ENCODE data around the gene PXDN.

DNA sequence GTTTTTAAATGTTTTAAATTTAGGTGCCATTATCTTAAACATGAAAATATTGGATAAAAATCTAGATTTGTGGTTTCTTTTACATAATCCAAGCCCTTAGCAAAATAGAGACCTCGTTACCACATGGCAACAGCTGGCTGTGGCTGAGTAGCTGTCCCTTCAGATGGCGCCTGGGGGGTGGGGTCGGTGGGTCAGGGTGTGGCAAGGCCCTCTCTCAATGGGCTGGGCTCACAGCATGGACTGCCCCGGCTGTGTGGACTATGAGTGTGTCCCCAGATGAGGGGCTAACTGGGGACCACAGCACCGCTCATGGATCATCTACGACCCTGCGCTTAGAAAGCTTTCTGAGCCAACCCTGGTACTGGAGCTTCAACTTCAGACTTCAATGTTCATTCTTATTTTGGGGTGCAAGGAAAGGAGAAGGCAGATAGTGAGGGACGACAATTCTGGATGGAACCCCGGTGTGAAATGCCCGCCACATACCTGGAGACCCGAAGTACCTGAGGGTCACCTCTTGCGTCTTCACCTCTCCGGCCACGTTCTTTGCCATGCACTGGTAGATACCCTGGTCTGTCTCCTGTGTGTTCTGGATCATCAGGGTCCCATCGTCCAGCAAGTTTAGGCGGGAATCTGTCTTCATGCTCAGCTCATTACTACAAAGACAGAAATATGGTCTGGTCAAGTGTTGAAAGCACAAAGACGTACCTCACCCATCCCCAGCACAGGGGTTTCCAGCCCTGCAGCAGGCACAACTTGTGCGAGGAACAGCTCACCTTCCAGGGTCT, 71.0 kb downstream of the PXDN start:
- TF ChIP-seq MXI1 (IDR thresholded peaks at IDR 0.05; ENCODE audit: low read depth, low read length): no peak
- TF ChIP-seq EZH2 (IDR thresholded peaks at IDR 0.05; ENCODE audit: borderline replicate concordance, control insufficient read depth, low read depth, low read length): no peak
- TF ChIP-seq, protein P1, sequence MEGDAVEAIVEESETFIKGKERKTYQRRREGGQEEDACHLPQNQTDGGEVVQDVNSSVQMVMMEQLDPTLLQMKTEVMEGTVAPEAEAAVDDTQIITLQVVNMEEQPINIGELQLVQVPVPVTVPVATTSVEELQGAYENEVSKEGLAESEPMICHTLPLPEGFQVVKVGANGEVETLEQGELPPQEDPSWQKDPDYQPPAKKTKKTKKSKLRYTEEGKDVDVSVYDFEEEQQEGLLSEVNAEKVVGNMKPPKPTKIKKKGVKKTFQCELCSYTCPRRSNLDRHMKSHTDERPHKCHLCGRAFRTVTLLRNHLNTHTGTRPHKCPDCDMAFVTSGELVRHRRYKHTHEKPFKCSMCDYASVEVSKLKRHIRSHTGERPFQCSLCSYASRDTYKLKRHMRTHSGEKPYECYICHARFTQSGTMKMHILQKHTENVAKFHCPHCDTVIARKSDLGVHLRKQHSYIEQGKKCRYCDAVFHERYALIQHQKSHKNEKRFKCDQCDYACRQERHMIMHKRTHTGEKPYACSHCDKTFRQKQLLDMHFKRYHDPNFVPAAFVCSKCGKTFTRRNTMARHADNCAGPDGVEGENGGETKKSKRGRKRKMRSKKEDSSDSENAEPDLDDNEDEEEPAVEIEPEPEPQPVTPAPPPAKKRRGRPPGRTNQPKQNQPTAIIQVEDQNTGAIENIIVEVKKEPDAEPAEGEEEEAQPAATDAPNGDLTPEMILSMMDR (IDR thresholded peaks at IDR 0.05 in 2 of 3, conservative IDR thresholded peaks at IDR 0.05 in 1 of 3; ENCODE audit: control insufficient read depth in 2 of 3, extremely low read depth in 1 of 3, insufficient read depth in 1 of 3, low read depth in 3 of 3, low read length in 3 of 3): no peak
- TF ChIP-seq, protein P2, sequence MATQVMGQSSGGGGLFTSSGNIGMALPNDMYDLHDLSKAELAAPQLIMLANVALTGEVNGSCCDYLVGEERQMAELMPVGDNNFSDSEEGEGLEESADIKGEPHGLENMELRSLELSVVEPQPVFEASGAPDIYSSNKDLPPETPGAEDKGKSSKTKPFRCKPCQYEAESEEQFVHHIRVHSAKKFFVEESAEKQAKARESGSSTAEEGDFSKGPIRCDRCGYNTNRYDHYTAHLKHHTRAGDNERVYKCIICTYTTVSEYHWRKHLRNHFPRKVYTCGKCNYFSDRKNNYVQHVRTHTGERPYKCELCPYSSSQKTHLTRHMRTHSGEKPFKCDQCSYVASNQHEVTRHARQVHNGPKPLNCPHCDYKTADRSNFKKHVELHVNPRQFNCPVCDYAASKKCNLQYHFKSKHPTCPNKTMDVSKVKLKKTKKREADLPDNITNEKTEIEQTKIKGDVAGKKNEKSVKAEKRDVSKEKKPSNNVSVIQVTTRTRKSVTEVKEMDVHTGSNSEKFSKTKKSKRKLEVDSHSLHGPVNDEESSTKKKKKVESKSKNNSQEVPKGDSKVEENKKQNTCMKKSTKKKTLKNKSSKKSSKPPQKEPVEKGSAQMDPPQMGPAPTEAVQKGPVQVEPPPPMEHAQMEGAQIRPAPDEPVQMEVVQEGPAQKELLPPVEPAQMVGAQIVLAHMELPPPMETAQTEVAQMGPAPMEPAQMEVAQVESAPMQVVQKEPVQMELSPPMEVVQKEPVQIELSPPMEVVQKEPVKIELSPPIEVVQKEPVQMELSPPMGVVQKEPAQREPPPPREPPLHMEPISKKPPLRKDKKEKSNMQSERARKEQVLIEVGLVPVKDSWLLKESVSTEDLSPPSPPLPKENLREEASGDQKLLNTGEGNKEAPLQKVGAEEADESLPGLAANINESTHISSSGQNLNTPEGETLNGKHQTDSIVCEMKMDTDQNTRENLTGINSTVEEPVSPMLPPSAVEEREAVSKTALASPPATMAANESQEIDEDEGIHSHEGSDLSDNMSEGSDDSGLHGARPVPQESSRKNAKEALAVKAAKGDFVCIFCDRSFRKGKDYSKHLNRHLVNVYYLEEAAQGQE (IDR thresholded peaks at IDR 0.05; ENCODE audit: low read depth, low read length): no peak
- TF ChIP-seq TAF1 (IDR thresholded peaks at IDR 0.05; ENCODE audit: borderline replicate concordance, low read depth, low read length): no peak
- TF ChIP-seq ZNF24 (IDR thresholded peaks at IDR 0.05): no peak
- TF ChIP-seq, protein P3, sequence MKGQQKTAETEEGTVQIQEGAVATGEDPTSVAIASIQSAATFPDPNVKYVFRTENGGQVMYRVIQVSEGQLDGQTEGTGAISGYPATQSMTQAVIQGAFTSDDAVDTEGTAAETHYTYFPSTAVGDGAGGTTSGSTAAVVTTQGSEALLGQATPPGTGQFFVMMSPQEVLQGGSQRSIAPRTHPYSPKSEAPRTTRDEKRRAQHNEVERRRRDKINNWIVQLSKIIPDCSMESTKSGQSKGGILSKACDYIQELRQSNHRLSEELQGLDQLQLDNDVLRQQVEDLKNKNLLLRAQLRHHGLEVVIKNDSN (IDR thresholded peaks at IDR 0.05; ENCODE audit: borderline replicate concordance, extremely low read length, insufficient read depth, low read depth, low read length): no peak
- TF ChIP-seq ESRRA (IDR thresholded peaks at IDR 0.05; ENCODE audit: low read length): no peak
- TF ChIP-seq, protein P4, sequence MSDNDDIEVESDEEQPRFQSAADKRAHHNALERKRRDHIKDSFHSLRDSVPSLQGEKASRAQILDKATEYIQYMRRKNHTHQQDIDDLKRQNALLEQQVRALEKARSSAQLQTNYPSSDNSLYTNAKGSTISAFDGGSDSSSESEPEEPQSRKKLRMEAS (IDR thresholded peaks at IDR 0.05; ENCODE audit: low read depth, low read length): no peak
- no peak for TF ChIP-seq POLR2A (IDR thresholded peaks at IDR 0.05; ENCODE audit: low read depth, low read length)
- TF ChIP-seq SREBF2 (IDR thresholded peaks at IDR 0.05; ENCODE audit: low read length): no peak
- TF ChIP-seq IKZF2 (IDR thresholded peaks at IDR 0.05): no peak
- TF ChIP-seq PAX5 (IDR thresholded peaks at IDR 0.05; ENCODE audit: borderline replicate concordance, low read depth, low read length): no peak

All from GM12878 (cell line).